ENCODE results near the gene CD99. TPM values are rescaled to one million over a fixed set of nuclear protein-coding genes. Genes with fewer than 3 reads are reported as not detected.

CD99 gene
- total and polyA plus RNA-seq, 2 experiments from 2014 or later = 28.5 to 43.1 TPM

DNA sequence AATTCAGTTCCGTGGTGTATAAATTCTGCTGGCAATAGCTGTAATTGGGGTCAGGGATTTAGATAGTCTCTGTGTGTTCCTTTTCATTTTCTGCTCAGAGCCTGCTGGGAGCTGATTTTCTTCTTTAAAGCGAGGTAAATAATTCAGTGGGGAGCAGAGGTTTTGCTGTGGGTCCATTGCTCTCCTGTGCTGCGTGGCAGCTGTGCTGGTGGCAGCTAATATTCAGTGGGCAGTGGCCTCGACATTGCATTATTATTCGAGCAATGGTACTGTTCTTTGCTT, 74.4 kb downstream of the CD99 start (continued):
- TF ChIP-seq CTCF (conservative IDR thresholded peaks at IDR 0.05; ENCODE audit: low read depth in 2 of 2) (no peak), ZNF331 (CRISPR knock-in tag; IDR thresholded peaks at IDR 0.05; ENCODE audit: low read depth) (no peak), EZH2phosphoT487 (IDR thresholded peaks at IDR 0.05; ENCODE audit: unreplicated experiment) (no peak), REST (IDR thresholded peaks at IDR 0.05; ENCODE audit: unreplicated experiment) (no peak), ZNF114 (CRISPR knock-in tag; IDR thresholded peaks at IDR 0.05) (no peak), NANOG (IDR thresholded peaks at IDR 0.05; ENCODE audit: borderline replicate concordance) (no peak), POLR2AphosphoS5 (IDR thresholded peaks at IDR 0.05; ENCODE audit: low read depth) (no peak), CREB1 (CRISPR knock-in tag; IDR thresholded peaks at IDR 0.05; ENCODE audit: low read depth) (no peak)

DNA sequence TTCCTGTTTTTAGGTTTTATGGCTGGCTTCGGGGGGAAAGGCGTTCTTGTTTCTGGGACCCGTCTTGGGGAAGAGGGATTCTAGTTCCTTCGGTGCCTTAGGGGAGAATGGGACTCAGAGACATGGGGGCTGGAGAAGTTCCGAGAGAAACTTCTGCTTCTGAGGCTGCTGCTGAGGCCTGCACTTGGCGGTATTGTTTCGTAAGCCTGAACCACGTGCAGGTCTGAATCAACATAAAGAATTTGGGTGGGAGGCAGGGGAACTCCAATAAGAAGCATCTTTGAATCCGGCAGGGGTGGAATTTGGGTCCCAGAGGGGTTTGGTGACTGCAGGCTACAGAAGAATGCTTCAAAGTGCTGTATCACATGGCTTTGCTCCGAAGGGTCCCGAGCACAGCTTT, 75.8 kb downstream of the CD99 start:
- H4K20me1 ChIP-seq (replicated peaks; ENCODE audit: insufficient read depth) = no peaks in the 10 kb centered on the region
- H2AFZ ChIP-seq = no peak overlapping the region
- Mint-ChIP-seq H3K4me1 (peaks cover 14% of the 10 kb centered on the region; the same call in 2 of the 3 replicates), H3K4me3 (no peak overlapping the region), H3K9me3 (peaks cover 2% of the 10 kb centered on the region; the same call in 2 of the 3 replicates), H3K27ac (no peak overlapping the region), H3K27me3 (ENCODE audit: insufficient read depth, low read depth, poor library complexity) (peaks cover 16% of the 10 kb centered on the region), H3K36me3 (ENCODE audit: low read depth) (no peaks in the 10 kb centered on the region; the same call in 2 of the 3 replicates)
- no peaks in the 10 kb centered on the region for H3K9me2 ChIP-seq (ENCODE audit: insufficient read depth)
- no peak for DNase-seq (ENCODE audit: low spot score)
- no peaks in the 10 kb centered on the region for H3K79me2 ChIP-seq (replicated peaks; ENCODE audit: insufficient read depth)
- H3K4me2 ChIP-seq = no peak overlapping the region
- no peaks in the 10 kb centered on the region for H3K36me3 ChIP-seq (ENCODE audit: insufficient read depth)
- H3K27ac ChIP-seq (ENCODE audit: low read depth) = no peak overlapping the region
- ATAC-seq = no peak
- H3F3A ChIP-seq (replicated peaks; ENCODE audit: low read depth) = no peaks in the 10 kb centered on the region
- H3K4me3 ChIP-seq = no peak overlapping the region
- H3K27me3 ChIP-seq (ENCODE audit: insufficient read depth) = no peaks in the 10 kb centered on the region
- no peaks in the 10 kb centered on the region for H3K4me1 ChIP-seq (ENCODE audit: insufficient read depth)
- TF ChIP-seq EZH2phosphoT487 (IDR thresholded peaks at IDR 0.05; ENCODE audit: unreplicated experiment) = no peak
- no peak for TF ChIP-seq STAT1 (IDR thresholded peaks at IDR 0.05; ENCODE audit: unreplicated experiment)
- TF ChIP-seq POLR2AphosphoS5 (IDR thresholded peaks at IDR 0.05; ENCODE audit: low read depth) = no peak
- TF ChIP-seq NANOG (IDR thresholded peaks at IDR 0.05; ENCODE audit: borderline replicate concordance) = no peak
- TF ChIP-seq, protein P1, sequence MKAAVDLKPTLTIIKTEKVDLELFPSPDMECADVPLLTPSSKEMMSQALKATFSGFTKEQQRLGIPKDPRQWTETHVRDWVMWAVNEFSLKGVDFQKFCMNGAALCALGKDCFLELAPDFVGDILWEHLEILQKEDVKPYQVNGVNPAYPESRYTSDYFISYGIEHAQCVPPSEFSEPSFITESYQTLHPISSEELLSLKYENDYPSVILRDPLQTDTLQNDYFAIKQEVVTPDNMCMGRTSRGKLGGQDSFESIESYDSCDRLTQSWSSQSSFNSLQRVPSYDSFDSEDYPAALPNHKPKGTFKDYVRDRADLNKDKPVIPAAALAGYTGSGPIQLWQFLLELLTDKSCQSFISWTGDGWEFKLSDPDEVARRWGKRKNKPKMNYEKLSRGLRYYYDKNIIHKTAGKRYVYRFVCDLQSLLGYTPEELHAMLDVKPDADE (IDR thresholded peaks at IDR 0.05) = no peak
- no peak for TF ChIP-seq ZNF462 (CRISPR knock-in tag; IDR thresholded peaks at IDR 0.05)
- TF ChIP-seq ZNF331 (CRISPR knock-in tag; IDR thresholded peaks at IDR 0.05; ENCODE audit: low read depth) = no peak
